Prostate gland (tissue), 2 donors: Measurements from ENCODE around the gene MPPED1. TPM values are rescaled to one million over a fixed set of nuclear protein-coding genes. Genes with fewer than 3 reads are reported as not detected.

Experiments
- DNase-seq: peaks from one replicate; pipeline ENCODE4 v3.0.0-alpha.2; 2019; ENCODE audit warnings: low spot score
- H3K27ac ChIP-seq, 2 donors: fragments of 200-600 bp; sonication (generic); 2 replicates each; pipeline ENCODE4 v1.5.1; 2017 to 2019
- H3K27me3 ChIP-seq: fragments of 200-600 bp; sonication (generic); replicated peaks from 2 replicates; pipeline ENCODE4 v1.5.1; 2019; ENCODE audit not compliant: insufficient read depth
- H3K36me3 ChIP-seq, 2 donors: fragments of 200-600 bp; sonication (generic); 1 replicate in 1 of 2; 2 replicates in 1 of 2; pipeline versions ENCODE4 v1.5.1 to v1.8.1; 2017 to 2019
- H3K4me1 ChIP-seq: fragments of 200-600 bp; sonication (generic); replicated peaks from 2 replicates; pipeline ENCODE4 v1.5.1; 2019
- H3K4me3 ChIP-seq, 2 donors: fragments of 200-600 bp; sonication (generic); 2 replicates each; pipeline ENCODE4 v1.5.1; 2017 to 2019
- H3K9me3 ChIP-seq: fragments of 200-600 bp; sonication (generic); 2 replicates; pipeline ENCODE4 v1.5.1; 2017
- POLR2A ChIP-seq: fragments of 450-650 bp; IDR thresholded peaks from one replicate; pipeline ENCODE4 v1.6.1; 2016; ENCODE audit warnings: antibody characterized with exemption, mild to moderate bottlenecking
- POLR2AphosphoS5 ChIP-seq: sonication (generic); formaldehyde crosslinking; IDR thresholded peaks from one replicate; pipeline ENCODE4 v1.6.1; 2017; ENCODE audit warnings: antibody characterized with exemption
- WGBS: methylation state at CpG from one replicate; pipeline ENCODE4 v1.1.5; 2018; 5-methylcytosine and 5-hydroxymethylcytosine counted together
- intact Hi-C: fragments of 100-400 bp; cut with DNase I; formaldehyde crosslinking; loops from one replicate; pipeline ENCODE4 v1.14.2; 2022
- total RNA-seq, 2 donors: library from RNA; depleted of rRNA; stranded (reverse); fragments of >200 nt; gene quantifications; one replicate each; pipeline ENCODE4 v1.1.0, GENCODE V29; 2016
- TF ChIP-seq, protein P1 (sequence below), 4 experiments: fragments of 200-600 bp in 2 of 4; fragments of 450-650 bp in 2 of 4; sonication (generic) in 2 of 4; IDR thresholded peaks; 1 replicate in 3 of 4; 2 replicates in 1 of 4; pipeline ENCODE4 v1.5.1; 2016 to 2019; ENCODE audit warnings: antibody characterized with exemption in 4 of 4, mild to moderate bottlenecking in 2 of 4, moderate library complexity in 2 of 4

Gene MPPED1
- total RNA-seq, 2 donors from 2014 or later, result 0.77 to 6.4 TPM

DNA sequence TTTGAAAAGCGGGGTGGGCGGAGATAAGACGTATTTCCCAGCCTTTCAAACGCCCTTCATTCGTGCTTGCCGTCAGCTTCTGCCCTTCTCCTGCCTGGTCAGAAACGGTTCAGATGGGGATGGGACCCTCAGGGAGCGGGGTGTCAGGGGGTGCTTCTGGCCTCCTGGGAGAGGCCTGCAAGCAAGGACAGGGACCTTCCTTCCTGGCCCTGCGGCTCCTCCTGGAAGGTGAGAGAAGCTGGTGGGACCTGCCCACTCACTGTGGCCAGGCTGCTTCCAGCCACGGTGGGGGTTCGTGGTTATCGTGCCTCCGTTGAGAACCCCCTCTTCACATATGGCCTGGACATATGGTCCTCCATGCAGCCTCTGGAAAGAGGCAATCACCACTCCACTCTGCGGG is 104.6 kb downstream of the MPPED1 start:
- DNase-seq, result no peak

DNA sequence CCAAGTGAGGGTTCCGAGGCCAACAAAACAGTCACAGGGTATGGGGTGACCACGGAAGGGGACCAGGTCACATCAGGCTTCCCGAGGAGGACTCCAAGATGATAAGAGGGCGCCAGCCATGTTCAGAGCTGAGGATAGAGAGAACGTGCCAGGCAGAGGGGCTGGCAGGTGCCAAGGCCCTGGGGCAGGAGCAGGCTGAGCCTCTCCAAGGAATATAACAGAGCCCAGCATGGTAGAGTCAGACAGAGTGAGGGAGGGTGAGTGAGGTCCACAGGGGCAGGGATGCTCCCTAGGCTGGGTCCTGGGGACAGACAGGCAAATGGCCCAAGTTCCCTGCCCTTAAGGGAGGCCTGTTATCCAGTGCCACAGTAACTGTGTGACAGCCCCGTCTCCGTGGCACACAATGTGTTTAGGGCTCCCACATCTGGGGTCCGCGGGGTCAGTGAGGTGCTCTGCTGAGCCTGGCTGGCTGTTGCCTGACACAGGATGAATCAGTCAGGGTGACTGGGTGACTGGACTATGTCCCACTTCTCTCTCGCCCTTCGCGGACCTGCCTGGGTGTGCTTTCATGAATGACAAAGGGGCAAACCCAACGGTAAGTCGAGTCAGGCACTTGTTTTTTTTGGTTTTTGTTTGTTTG is 105.3 kb downstream of the MPPED1 start:
- no peaks in the 10 kb centered on the region for H3K36me3 ChIP-seq
- H3K27me3 ChIP-seq, result peaks cover 2% of the 10 kb centered on the region
- no peak overlapping the region for H3K27ac ChIP-seq
- intact Hi-C loops, result no loop called here
- WGBS, result 87% methylated on average over 14 of the region's 14 CpGs
- H3K9me3 ChIP-seq, result no peaks in the 10 kb centered on the region
- no peak for DNase-seq
- no peaks in the 10 kb centered on the region for H3K4me1 ChIP-seq
- TF ChIP-seq POLR2AphosphoS5 (no peak), POLR2A (no peak)
- TF ChIP-seq, protein P1, sequence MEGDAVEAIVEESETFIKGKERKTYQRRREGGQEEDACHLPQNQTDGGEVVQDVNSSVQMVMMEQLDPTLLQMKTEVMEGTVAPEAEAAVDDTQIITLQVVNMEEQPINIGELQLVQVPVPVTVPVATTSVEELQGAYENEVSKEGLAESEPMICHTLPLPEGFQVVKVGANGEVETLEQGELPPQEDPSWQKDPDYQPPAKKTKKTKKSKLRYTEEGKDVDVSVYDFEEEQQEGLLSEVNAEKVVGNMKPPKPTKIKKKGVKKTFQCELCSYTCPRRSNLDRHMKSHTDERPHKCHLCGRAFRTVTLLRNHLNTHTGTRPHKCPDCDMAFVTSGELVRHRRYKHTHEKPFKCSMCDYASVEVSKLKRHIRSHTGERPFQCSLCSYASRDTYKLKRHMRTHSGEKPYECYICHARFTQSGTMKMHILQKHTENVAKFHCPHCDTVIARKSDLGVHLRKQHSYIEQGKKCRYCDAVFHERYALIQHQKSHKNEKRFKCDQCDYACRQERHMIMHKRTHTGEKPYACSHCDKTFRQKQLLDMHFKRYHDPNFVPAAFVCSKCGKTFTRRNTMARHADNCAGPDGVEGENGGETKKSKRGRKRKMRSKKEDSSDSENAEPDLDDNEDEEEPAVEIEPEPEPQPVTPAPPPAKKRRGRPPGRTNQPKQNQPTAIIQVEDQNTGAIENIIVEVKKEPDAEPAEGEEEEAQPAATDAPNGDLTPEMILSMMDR (IDR thresholded peaks at IDR 0.05), result no peak
- no peak overlapping the region for H3K4me3 ChIP-seq

More for the DNA sequence above, 104.6 kb downstream of the MPPED1 start:
- Histone ChIP-seq H3K4me3 (no peak overlapping the region), H3K36me3 (no peaks in the 10 kb centered on the region), H3K27ac (no peak overlapping the region), H3K27me3 (peaks cover 2% of the 10 kb centered on the region), H3K4me1 (no peaks in the 10 kb centered on the region), H3K9me3 (no peaks in the 10 kb centered on the region)
- TF ChIP-seq, protein P1 (IDR thresholded peaks at IDR 0.05), result no peak
- TF ChIP-seq POLR2AphosphoS5 (no peak), POLR2A (no peak)
- 66% methylated on average over 14 of the region's 14 CpGs for WGBS
- intact Hi-C loops, result no loop called here

DNA sequence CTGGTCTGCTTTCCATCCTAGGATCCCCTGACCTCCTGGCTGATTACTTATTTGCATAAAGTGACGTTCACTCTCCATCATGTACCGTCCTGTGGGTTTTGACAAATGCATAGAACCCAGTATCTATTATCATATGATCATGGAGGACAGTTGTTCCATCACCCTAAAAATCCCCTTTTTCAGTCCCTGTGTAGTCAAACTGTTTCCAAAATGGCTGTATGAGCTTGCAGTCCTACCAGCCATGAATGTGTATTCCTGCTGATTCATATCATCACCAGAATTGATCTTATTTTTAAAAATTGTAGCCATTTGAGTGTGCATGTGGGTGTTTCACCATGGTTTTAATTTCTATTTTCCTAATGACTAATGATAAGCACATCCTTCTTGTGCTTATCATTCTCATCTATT is 108.8 kb downstream of the MPPED1 start:
- DNase-seq, result no peak
- intact Hi-C loops, result no loop called here
- TF ChIP-seq, protein P1 (IDR thresholded peaks at IDR 0.05), result no peak
- TF ChIP-seq POLR2A (no peak), POLR2AphosphoS5 (no peak)
- Histone ChIP-seq H3K9me3 (no peaks in the 10 kb centered on the region), H3K4me1 (no peaks in the 10 kb centered on the region), H3K27me3 (peaks cover 2% of the 10 kb centered on the region), H3K4me3 (no peak overlapping the region), H3K27ac (no peak overlapping the region), H3K36me3 (no peaks in the 10 kb centered on the region)
- 52% methylated on average over 2 of the region's 2 CpGs for WGBS

DNA sequence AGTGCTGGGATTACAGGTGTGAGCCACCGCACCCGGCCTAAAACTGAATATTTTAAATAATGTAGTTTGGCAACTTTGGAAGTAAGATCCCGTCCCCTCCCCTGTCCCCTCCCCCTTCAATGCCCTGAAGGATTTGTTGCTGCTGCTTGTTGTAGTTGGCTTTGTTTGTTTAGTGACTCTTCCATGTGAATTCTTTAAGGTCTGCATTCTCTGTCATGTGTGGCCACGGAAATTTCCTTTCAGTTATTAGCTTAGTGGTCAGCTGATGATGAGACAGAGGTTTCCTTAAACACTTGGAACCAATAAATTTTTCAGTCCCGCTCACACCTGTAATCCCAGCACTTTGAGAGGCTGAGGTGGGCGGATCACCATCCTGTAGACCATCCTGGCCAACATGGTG is 109.9 kb downstream of the MPPED1 start:
- no peaks in the 10 kb centered on the region for H3K36me3 ChIP-seq
- no peak overlapping the region for H3K4me3 ChIP-seq
- 43% methylated on average over 6 of the region's 6 CpGs for WGBS
- intact Hi-C loops, result no loop called here
- DNase-seq, result no peak
- H3K27me3 ChIP-seq, result peaks cover 2% of the 10 kb centered on the region
- H3K27ac ChIP-seq, result no peak overlapping the region
- H3K4me1 ChIP-seq, result no peaks in the 10 kb centered on the region
- H3K9me3 ChIP-seq, result no peaks in the 10 kb centered on the region
- no peak for TF ChIP-seq POLR2A
- no peak for TF ChIP-seq POLR2AphosphoS5
- TF ChIP-seq, protein P1 (IDR thresholded peaks at IDR 0.05), result no peak

DNA sequence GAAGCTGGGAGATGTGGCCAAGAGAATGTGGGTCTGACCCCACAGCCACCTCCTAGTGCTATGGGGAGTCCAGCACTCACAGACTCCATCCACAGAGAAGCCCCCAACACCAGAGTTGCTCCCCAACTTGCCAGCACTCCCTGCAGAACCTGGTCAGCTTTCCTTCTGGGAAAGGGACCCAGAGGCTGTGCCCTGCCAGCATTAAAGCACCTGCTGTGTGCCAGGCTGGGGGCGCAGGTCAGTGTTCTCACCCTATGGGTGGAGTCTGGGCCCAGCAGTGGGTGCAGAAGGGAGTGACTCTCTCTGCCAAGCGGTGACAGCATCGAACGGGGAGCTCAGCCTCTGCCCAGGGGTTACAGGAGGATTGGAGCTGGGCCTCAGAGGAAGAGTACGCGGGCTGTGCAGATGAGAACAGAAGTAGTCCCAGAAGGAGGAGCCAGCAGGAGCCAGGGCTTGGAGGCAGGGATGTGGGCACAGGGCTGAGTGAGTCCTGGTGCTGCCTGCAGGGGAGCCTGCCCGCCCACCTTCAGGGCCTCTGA is 114.4 kb downstream of the MPPED1 start:
- no peak overlapping the region for H3K27ac ChIP-seq
- H3K36me3 ChIP-seq, result no peaks in the 10 kb centered on the region
- H3K4me1 ChIP-seq, result no peaks in the 10 kb centered on the region
- 79% methylated on average over 7 of the region's 7 CpGs for WGBS
- DNase-seq, result no peak
- intact Hi-C loops, result no loop called here
- H3K9me3 ChIP-seq, result no peaks in the 10 kb centered on the region
- no peak for TF ChIP-seq POLR2AphosphoS5
- TF ChIP-seq, protein P1 (IDR thresholded peaks at IDR 0.05), result no peak
- TF ChIP-seq POLR2A, result no peak
- no peaks in the 10 kb centered on the region for H3K27me3 ChIP-seq
- no peak overlapping the region for H3K4me3 ChIP-seq
